ENCODE measurements around the gene SLC16A10. TPM values are rescaled to one million over a fixed set of nuclear protein-coding genes. Genes with fewer than 3 reads are reported as not detected.

Gene SLC16A10
- total and polyA plus RNA-seq, 2 donors (not counting 3 experiments of a cell fraction or from before 2014, with no cell fraction given) = not detected

GRCh38 chr6:111270121-111270520, 182.8 kb downstream of the SLC16A10 start:
- H4K20me1 ChIP-seq (replicated peaks; ENCODE audit: control insufficient read depth, extremely low read depth, insufficient read depth, low read length) = no peaks in the 10 kb centered on the region
- no peak overlapping the region for H3K4me2 ChIP-seq (ENCODE audit: insufficient read depth, low read length)
- H3K4me3 ChIP-seq (replicated peaks in 1 of 3; ENCODE audit: insufficient read depth in 1 of 3, low read depth in 1 of 3, low read length in 3 of 3) = no peak overlapping the region
- TF ChIP-seq MAX (IDR thresholded peaks at IDR 0.05; ENCODE audit: insufficient read depth, insufficient read length) (no peak), JUN (IDR thresholded peaks at IDR 0.05; ENCODE audit: borderline replicate concordance, insufficient read depth, insufficient read length, low read depth) (no peak), EZH2 (IDR thresholded peaks at IDR 0.05; ENCODE audit: borderline replicate concordance, low read depth, low read length, severe bottlenecking) (no peak), CTCF (IDR thresholded peaks at IDR 0.05; ENCODE audit: extremely low read depth in 1 of 2, insufficient read depth in 1 of 2, low read depth in 1 of 2, low read length in 2 of 2) (no peak), MYC (IDR thresholded peaks at IDR 0.05; ENCODE audit: low read depth, low read length) (no peak), POLR2A (IDR thresholded peaks at IDR 0.05; ENCODE audit: low read depth, low read length) (no peak), FOS (IDR thresholded peaks at IDR 0.05; ENCODE audit: borderline replicate concordance, insufficient read depth, low read length) (no peak), POLR2AphosphoS5 (IDR thresholded peaks at IDR 0.05; ENCODE audit: insufficient read depth, low read depth, low read length) (no peak), GATA2 (IDR thresholded peaks at IDR 0.05; ENCODE audit: insufficient read depth, insufficient read length, low read depth, low read length) (no peak)
- POLR2A ChIA-PET = no interaction called here
- CTCF ChIA-PET = interaction anchor here (3.6 kb wide), 1 partner anchor 11 kb away, joined by 13 read pairs; a partner anchor contains a TSS
- FAIRE-seq (no peak), DNase-seq (ENCODE audit: low read depth, low spot score) (no peak)
- no peaks in the 10 kb centered on the region for H3K9me3 ChIP-seq (replicated peaks; ENCODE audit: control insufficient read depth, insufficient read depth, low read length)
- no peaks in the 10 kb centered on the region for H3K27me3 ChIP-seq (ENCODE audit: control insufficient read depth in 2 of 2, insufficient read depth in 2 of 2, low read length in 2 of 2)
- no peak overlapping the region for H2AFZ ChIP-seq (ENCODE audit: low read depth, low read length)
- intact Hi-C loops (cut with micrococcal nuclease) = no loop called here
- no TSS peak for BruUV-seq (replicated peaks)
- no peaks in the 10 kb centered on the region for H3K9me1 ChIP-seq (replicated peaks; ENCODE audit: control insufficient read depth, extremely low read depth, insufficient read depth, low read length)
- no peak overlapping the region for H3K9ac ChIP-seq (replicated peaks; ENCODE audit: extremely low read depth, insufficient read depth, low read length)
- peaks cover 2% of the 10 kb centered on the region for H3K79me2 ChIP-seq (ENCODE audit: control insufficient read depth, insufficient read depth, low read length)
- H3K4me1 ChIP-seq (ENCODE audit: control insufficient read depth, extremely low read depth, insufficient read depth, low read length) = no peaks in the 10 kb centered on the region
- peaks cover 4 to 11% of the 10 kb centered on the region in 2 experiments for H3K36me3 ChIP-seq (ENCODE audit: control insufficient read depth in 2 of 2, extremely low read depth in 1 of 2, insufficient read depth in 2 of 2, low read length in 2 of 2)
- dilution Hi-C loops (cut with MboI; ENCODE audit: extremely low pct_ligation_motif_present, low sequenced_read_pairs) = no loop called here
- H3K27ac ChIP-seq (ENCODE audit: insufficient read depth, low read depth, low read length) = no peak overlapping the region

All from endothelial cell of umbilical vein (primary cell).